ENCODE data around the gene SUGP2.

SUGP2 gene

DNA sequence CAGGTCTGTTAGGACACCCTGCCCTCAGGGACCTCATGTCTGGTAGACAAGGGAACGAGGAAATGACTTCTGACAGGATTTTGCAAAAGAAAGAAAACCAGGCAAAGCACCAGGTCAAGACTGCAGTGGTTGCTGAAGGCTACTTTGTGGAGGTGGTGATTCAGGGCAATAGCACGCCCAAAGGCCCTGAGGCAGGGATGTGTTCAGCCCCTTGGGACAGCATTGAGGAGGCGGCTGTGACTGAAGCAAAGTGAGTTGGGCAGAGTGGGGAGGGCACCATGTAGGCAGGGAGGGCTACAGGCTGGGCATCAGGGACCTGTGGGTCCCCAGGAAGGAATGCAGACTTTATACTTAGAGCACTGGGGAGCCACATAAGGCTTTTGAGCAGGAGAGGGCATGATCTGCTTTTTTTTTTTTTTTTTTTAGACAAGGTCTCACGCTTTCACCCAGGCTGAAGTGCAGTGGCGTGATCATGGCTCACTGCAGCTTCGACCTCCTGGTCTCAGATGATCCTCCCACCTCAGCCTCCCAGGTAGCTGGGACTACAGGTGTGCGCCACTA lies 81.5 kb downstream of the SUGP2 start:
- Mint-ChIP-seq H3K27ac (no peak overlapping the region), H3K36me3 (ENCODE audit: low read depth) (peaks cover 3% of the 10 kb centered on the region), H3K27me3 (ENCODE audit: low read depth, poor library complexity) (peaks cover 5% of the 10 kb centered on the region), H3K9me3 (no peaks in the 10 kb centered on the region), H3K4me1 (peaks cover 16% of the 10 kb centered on the region), H3K4me3 (no peak overlapping the region)
- TF ChIP-seq, protein P1, sequence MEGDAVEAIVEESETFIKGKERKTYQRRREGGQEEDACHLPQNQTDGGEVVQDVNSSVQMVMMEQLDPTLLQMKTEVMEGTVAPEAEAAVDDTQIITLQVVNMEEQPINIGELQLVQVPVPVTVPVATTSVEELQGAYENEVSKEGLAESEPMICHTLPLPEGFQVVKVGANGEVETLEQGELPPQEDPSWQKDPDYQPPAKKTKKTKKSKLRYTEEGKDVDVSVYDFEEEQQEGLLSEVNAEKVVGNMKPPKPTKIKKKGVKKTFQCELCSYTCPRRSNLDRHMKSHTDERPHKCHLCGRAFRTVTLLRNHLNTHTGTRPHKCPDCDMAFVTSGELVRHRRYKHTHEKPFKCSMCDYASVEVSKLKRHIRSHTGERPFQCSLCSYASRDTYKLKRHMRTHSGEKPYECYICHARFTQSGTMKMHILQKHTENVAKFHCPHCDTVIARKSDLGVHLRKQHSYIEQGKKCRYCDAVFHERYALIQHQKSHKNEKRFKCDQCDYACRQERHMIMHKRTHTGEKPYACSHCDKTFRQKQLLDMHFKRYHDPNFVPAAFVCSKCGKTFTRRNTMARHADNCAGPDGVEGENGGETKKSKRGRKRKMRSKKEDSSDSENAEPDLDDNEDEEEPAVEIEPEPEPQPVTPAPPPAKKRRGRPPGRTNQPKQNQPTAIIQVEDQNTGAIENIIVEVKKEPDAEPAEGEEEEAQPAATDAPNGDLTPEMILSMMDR (IDR thresholded peaks at IDR 0.05) = no peak
- DNase-seq = no peak

DNA sequence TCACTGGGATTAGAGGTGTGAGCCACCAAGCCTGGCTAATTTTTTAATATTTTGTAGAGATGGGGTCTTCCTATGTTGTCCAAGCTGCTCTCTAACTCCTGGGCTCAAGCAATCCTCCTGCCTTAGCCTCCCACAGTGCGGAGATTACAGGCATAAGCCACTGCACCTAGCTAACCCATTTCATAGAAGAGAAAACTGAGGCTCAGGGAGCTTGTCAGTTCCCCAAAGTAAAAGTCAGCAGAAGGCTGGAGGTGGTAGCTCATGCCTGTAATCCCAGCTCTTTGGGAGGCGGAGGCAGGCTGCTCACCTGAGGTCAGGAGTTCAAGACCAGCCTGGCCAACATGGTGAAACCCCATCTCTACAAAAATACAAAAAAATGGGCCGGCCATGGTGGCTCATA lies 83.5 kb downstream of the SUGP2 start:
- Mint-ChIP-seq H3K4me3 (no peak overlapping the region), H3K9me3 (no peaks in the 10 kb centered on the region), H3K4me1 (peaks cover 11% of the 10 kb centered on the region), H3K27me3 (ENCODE audit: low read depth, poor library complexity) (peaks cover 5% of the 10 kb centered on the region), H3K36me3 (ENCODE audit: low read depth) (peaks cover 14% of the 10 kb centered on the region), H3K27ac (no peak overlapping the region)
- DNase-seq = no peak
- TF ChIP-seq, protein P1 (IDR thresholded peaks at IDR 0.05) = no peak

DNA sequence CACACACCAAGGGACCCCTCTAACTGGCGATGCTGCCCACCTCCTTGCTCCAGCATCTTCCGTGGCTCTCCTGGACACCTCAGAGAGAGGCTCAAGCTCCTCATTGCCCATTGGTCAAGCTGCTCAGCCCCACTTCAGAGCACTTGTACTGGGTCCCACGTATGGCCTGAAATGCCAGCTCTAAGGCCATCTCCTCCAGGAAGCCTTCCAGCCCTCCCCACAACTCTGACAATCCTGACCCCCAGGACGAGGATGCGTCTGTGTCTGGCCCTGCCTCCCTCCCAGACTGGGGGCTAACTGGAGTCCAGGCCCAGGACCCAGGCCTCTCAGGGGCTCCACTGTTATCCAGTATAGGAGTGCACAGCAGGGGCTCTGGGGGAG lies 84.4 kb downstream of the SUGP2 start:
- Mint-ChIP-seq H3K4me1 (peaks cover 11% of the 10 kb centered on the region), H3K4me3 (no peak overlapping the region), H3K36me3 (ENCODE audit: low read depth) (peaks cover 14% of the 10 kb centered on the region), H3K27me3 (ENCODE audit: low read depth, poor library complexity) (peaks cover 5% of the 10 kb centered on the region), H3K27ac (no peak overlapping the region), H3K9me3 (no peaks in the 10 kb centered on the region)
- DNase-seq = no peak
- TF ChIP-seq, protein P1 (IDR thresholded peaks at IDR 0.05) = no peak

DNA sequence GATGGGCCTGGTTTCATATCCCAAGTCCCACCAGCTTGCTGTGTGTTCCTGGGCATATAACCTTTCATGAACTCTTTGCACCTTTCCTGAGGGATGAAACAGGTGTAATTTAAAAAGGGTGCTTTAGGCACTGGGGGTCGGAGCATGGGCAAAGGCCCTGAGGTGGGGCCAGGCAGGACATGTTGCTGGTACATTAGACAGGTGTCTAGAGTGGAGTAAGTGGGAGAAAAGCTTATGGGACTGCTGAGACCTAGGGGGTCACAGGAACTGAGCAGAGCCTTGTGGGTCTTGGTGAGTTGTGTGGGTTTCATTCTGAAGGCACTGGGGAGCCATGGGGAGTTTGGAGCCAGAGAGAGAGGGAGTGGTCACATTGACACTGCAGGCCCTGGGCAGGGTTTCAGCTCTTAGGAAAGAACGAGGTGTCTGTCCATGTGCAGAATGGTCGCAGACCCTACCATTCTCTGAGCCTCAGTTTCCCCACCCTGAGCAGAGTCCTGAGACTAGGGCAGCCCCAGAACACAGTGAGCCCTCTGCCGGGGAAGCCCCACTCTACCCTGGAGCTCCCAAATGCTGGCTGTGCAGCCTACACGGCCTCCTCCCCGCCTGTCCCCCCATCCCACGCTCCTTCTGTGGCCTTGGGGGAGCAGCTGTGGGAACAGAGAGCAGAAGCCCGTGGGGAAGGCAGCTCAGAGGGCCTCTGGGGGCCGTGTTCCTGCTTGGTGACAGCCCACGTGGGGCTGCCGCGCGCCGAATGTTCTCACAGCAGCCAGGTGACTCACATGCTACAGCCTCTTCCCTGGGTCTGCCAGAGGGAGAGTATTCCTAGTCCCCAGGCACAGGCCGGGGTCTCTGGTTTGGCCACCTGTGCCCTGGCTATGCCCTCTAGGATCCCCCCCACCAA lies 85.0 kb downstream of the SUGP2 start:
- no peaks in the 10 kb centered on the region for H3K9me3 Mint-ChIP-seq
- TF ChIP-seq, protein P1 (IDR thresholded peaks at IDR 0.05) = no peak
- peaks cover 5% of the 10 kb centered on the region for H3K27me3 Mint-ChIP-seq (ENCODE audit: low read depth, poor library complexity)
- peaks cover 14% of the 10 kb centered on the region for H3K36me3 Mint-ChIP-seq (ENCODE audit: low read depth)
- no peak for DNase-seq
- H3K27ac Mint-ChIP-seq = peak overlapping the region; percentile 86
- H3K4me1 Mint-ChIP-seq = peaks cover 9% of the 10 kb centered on the region
- H3K4me3 Mint-ChIP-seq = no peak overlapping the region

DNA sequence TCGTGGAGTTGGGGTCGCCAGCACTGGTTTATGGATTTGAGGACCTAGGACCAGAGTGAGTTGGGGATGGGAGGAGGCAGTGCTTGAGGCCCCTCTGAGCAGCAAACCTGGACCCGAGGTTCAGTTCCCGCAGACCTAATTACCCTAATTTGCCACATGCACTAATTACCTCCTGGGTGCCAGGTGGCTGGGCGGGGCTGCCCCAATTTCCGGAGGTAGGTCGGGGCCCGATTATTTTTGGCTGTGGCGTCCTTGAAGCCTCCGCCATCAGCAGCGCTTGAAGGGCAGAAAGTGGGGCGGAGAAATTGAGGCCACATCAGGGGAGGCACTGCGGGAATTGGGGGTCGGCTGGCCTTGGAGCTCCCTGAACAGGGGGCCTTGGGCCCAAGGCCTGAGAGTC lies 86.4 kb downstream of the SUGP2 start:
- Mint-ChIP-seq H3K4me1 (peaks cover 9% of the 10 kb centered on the region), H3K9me3 (no peaks in the 10 kb centered on the region), H3K27ac (no peak overlapping the region), H3K36me3 (ENCODE audit: low read depth) (peaks cover 14% of the 10 kb centered on the region), H3K4me3 (no peak overlapping the region), H3K27me3 (ENCODE audit: low read depth, poor library complexity) (no peaks in the 10 kb centered on the region)
- TF ChIP-seq, protein P1 (IDR thresholded peaks at IDR 0.05) = no peak
- no peak for DNase-seq
